Glutamatergic neuron (in vitro differentiated cells): ENCODE measurements around the gene LYST. TPM values are rescaled to one million over a fixed set of nuclear protein-coding genes. Genes with fewer than 3 reads are reported as not detected.

ENCODE experiments used
- DNase-seq: peaks from one replicate; pipeline ENCODE4 v3.0.0; 2022
- H3K27ac Mint-ChIP-seq: one replicate; pipeline ENCODE4 v1.8.0; 2020; ENCODE audit warnings: mild to moderate bottlenecking, mixed read lengths, inconsistent platforms; ENCODE audit not compliant: unreplicated experiment
- H3K27me3 Mint-ChIP-seq: one replicate; pipeline ENCODE4 v1.8.0; 2020; ENCODE audit warnings: mild to moderate bottlenecking, moderate library complexity, mixed read lengths, inconsistent platforms; ENCODE audit not compliant: unreplicated experiment
- H3K36me3 Mint-ChIP-seq: one replicate; pipeline ENCODE4 v1.8.0; 2020; ENCODE audit warnings: mild to moderate bottlenecking, mixed read lengths, inconsistent platforms; ENCODE audit not compliant: unreplicated experiment
- H3K4me1 Mint-ChIP-seq: one replicate; pipeline ENCODE4 v1.8.0; 2020; ENCODE audit warnings: mild to moderate bottlenecking, low read depth, mixed read lengths, inconsistent platforms; ENCODE audit not compliant: unreplicated experiment
- H3K4me3 Mint-ChIP-seq: one replicate; pipeline ENCODE4 v1.8.0; 2020; ENCODE audit warnings: mild to moderate bottlenecking, mixed read lengths, inconsistent platforms; ENCODE audit not compliant: unreplicated experiment
- H3K9me3 Mint-ChIP-seq: one replicate; pipeline ENCODE4 v1.8.0; 2020; ENCODE audit warnings: mild to moderate bottlenecking, moderate library complexity, mixed read lengths, inconsistent platforms; ENCODE audit not compliant: unreplicated experiment
- total RNA-seq: library from RNA; stranded (reverse); fragmentation: NEBNext Ultra II Directional; extraction: Animal tissue kit (Norgen Biotek cat#: 25700); gene quantifications from one replicate; pipeline ENCODE4 v1.2.1, GENCODE V29; 2021; ENCODE audit not compliant: unreplicated experiment
- TF ChIP-seq, protein P1 (sequence below): fragments of 200-600 bp; sonication (generic); IDR thresholded peaks from one replicate; pipeline ENCODE4 v1.5.0; 2021; ENCODE audit not compliant: partially characterized antibody, unreplicated experiment

The LYST gene
- total RNA-seq, 1 donor from 2014 or later: 33.6 TPM

GRCh38 chr1:235823684-235824083, 43.0 kb downstream of the LYST start:
- no peaks in the 10 kb centered on the region for H3K9me3 Mint-ChIP-seq

GRCh38 chr1:235822685-235823084, 44.0 kb downstream of the LYST start:
- TF ChIP-seq, protein P1, sequence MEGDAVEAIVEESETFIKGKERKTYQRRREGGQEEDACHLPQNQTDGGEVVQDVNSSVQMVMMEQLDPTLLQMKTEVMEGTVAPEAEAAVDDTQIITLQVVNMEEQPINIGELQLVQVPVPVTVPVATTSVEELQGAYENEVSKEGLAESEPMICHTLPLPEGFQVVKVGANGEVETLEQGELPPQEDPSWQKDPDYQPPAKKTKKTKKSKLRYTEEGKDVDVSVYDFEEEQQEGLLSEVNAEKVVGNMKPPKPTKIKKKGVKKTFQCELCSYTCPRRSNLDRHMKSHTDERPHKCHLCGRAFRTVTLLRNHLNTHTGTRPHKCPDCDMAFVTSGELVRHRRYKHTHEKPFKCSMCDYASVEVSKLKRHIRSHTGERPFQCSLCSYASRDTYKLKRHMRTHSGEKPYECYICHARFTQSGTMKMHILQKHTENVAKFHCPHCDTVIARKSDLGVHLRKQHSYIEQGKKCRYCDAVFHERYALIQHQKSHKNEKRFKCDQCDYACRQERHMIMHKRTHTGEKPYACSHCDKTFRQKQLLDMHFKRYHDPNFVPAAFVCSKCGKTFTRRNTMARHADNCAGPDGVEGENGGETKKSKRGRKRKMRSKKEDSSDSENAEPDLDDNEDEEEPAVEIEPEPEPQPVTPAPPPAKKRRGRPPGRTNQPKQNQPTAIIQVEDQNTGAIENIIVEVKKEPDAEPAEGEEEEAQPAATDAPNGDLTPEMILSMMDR: no peak
- Mint-ChIP-seq H3K4me1 (no peaks in the 10 kb centered on the region), H3K9me3 (no peaks in the 10 kb centered on the region), H3K27me3 (no peaks in the 10 kb centered on the region), H3K27ac (no peak overlapping the region), H3K36me3 (no peaks in the 10 kb centered on the region), H3K4me3 (no peak overlapping the region)
- no peak for DNase-seq

More at GRCh38 chr1:235823684-235824083, 43.0 kb downstream of the LYST start:
- Mint-ChIP-seq H3K4me3 (no peak overlapping the region), H3K27me3 (no peaks in the 10 kb centered on the region), H3K36me3 (no peaks in the 10 kb centered on the region), H3K27ac (no peak overlapping the region), H3K4me1 (no peaks in the 10 kb centered on the region)
- no peak for DNase-seq
- TF ChIP-seq, protein P1: no peak

- no peaks in the 10 kb centered on the region for H3K27me3 Mint-ChIP-seq
- no peak overlapping the region for H3K27ac Mint-ChIP-seq
- no peaks in the 10 kb centered on the region for H3K4me1 Mint-ChIP-seq
- no peaks in the 10 kb centered on the region for H3K36me3 Mint-ChIP-seq
- no peaks in the 10 kb centered on the region for H3K9me3 Mint-ChIP-seq
- H3K4me3 Mint-ChIP-seq: no peak overlapping the region
- no peak for DNase-seq
- TF ChIP-seq, protein P1: no peak
These were observed 45.2 kb downstream of the LYST start for GRCh38 chr1:235821361-235821981.

DNA sequence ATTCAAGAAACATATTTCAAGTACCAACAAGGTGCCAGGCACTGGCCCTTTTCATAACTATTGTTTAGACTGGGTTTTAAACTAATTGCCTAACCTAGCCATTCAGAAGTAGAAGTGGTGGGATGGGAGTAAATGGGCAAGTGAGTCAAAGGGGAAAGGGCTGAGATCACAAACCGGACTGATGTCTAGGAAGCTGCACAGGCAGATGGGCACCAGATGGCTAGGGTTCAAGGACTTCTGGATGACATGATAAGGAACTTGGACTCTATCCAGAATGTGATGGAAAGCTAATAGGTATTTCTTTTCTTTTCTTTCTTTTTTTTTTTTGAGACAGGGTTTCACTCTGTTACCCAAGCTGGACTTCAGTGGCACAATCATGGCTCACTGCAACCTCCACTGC, 46.6 kb downstream of the LYST start:
- Mint-ChIP-seq H3K4me3 (no peak overlapping the region), H3K27me3 (no peaks in the 10 kb centered on the region), H3K27ac (no peak overlapping the region), H3K36me3 (no peaks in the 10 kb centered on the region), H3K9me3 (peaks cover 1% of the 10 kb centered on the region), H3K4me1 (no peaks in the 10 kb centered on the region)
- TF ChIP-seq, protein P1: no peak
- no peak for DNase-seq

DNA sequence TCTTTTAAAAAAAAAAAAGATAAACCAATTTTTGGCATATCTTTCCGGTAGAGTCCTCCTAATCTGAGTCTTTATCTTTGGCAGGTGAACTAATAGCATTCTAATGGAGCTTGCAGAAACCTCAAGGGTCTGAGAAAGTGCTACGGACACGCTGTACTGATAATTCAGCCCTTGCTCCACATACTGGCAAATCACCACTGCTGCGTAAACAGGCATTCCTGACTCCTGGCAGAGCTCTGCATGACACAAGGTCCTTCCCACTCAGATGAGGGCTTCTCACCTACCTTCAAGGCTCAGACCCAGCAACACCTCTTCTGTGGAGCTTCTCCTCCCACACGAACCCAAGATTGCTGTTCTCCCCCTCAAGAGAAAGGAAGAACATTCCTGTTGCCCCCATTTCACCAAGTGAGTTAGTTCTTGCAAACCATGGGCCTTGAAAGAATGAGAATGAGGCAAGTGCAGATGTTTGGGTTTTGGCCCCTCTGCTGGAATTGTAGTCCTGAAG, 48.0 kb downstream of the LYST start:
- Mint-ChIP-seq H3K4me1 (no peaks in the 10 kb centered on the region), H3K9me3 (peaks cover 1% of the 10 kb centered on the region), H3K27ac (no peak overlapping the region), H3K27me3 (no peaks in the 10 kb centered on the region), H3K4me3 (no peak overlapping the region), H3K36me3 (no peaks in the 10 kb centered on the region)
- TF ChIP-seq, protein P1: no peak
- DNase-seq: no peak
